GM12891 (cell line): Measurements from ENCODE around the gene CD2.

ENCODE experiments used
- POLR2A ChIP-seq: IDR thresholded peaks from 2 replicates; pipeline ENCODE4 v1.6.1; 2011; ENCODE audit warnings: low read depth, low read length, control low read depth
- POLR2AphosphoS5 ChIP-seq: IDR thresholded peaks from 2 replicates; pipeline ENCODE4 v1.6.1; 2011; ENCODE audit warnings: low read depth, low read length, control low read depth
- SPI1 ChIP-seq: IDR thresholded peaks from 2 replicates; pipeline ENCODE4 v1.6.1; 2011; ENCODE audit warnings: low read depth, low read length, control low read depth
- TAF1 ChIP-seq: IDR thresholded peaks from 2 replicates; pipeline ENCODE4 v1.6.1; 2011; ENCODE audit warnings: low read depth, low read length, control low read depth

DNA sequence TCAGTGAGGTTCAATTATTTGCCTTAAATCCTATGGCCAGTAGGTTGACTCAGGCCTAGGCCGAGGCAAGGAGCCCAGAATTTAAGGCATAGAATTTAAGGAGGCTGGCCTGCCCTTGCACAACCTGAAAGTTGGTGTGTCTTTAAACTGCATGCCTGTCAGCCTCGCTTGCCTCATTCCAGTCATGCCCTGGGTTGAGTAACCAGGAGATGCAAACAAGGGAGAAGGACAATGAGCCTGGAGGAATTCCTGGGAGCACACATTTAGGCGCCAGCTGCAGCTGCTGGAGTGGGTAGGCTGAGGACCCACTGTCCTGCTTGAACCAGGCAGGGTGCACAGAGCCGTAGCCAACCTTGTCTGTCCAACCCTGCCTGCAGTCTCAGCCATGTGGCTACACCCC is 11.7 kb downstream of the CD2 start:
- TF ChIP-seq TAF1, result no peak
- TF ChIP-seq POLR2AphosphoS5, result no peak
- TF ChIP-seq POLR2A, result no peak
- TF ChIP-seq SPI1, result no peak
